Activated CD8-positive, alpha-beta memory T cell treated with anti-CD3 and anti-CD28 coated beads, Interleukin-2, amount 50 U/mL, for 4 hours (primary cell): ENCODE data around the gene IQCE.

Experiments
- DNase-seq: peaks from one replicate; pipeline ENCODE4 v3.0.0-alpha.2; 2020

IQCE gene

DNA sequence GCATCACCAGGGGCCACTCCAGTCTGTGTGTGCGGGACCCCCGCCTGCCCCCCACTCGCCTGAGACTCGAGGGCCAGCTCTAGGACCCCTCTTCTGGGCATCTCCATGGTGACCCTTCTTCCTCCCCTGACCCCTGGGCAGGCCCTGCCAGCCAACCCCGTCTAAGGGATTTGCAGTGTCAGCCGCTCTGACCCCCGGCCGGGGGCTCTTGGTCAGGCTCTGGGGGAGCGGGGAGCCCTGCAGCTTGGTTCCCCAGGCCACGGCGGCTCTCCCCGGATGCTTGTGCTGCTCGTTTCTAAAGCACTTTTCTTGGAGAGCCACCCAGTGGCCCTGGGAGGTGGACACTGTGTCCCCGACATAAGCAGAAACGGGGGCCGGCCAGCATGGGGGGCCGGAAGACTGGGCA, 78.3 kb downstream of the IQCE start:
- no peak for DNase-seq

DNA sequence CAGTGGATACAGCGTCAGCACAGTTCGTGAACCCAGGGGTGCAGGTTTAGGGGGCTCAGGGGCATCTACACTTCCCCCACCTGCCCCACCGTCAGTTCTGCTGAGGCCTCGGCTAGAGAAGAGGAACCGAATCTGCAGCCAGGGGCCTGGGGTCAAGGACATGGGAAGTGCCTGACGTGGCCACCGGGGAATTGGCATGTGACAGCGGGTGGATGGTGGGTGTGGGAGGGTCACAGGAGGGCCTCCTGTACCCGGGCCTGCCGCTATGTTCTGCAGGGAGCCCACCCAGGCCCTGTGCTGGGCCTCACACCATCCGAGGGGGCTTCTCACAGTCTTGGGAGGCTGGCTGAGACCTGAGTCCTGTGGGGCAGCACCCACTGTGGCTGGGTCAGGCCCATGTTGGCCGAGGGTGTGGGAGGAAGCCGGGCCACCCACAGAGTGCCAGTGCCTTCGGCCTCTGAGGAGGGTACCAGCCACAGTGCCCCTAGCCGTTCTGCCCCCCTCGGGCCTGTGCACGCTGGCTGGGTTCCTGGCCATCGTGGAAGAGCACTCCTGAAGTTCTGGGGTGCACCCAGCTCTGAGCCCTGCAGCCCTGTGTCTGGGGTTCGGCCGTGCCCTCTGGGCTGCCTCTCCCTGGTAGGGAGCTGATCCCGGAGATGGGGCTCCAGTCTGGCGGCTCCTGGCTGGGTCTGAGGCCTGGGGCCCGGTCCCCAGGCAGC, 78.9 kb downstream of the IQCE start:
- no peak for DNase-seq

DNA sequence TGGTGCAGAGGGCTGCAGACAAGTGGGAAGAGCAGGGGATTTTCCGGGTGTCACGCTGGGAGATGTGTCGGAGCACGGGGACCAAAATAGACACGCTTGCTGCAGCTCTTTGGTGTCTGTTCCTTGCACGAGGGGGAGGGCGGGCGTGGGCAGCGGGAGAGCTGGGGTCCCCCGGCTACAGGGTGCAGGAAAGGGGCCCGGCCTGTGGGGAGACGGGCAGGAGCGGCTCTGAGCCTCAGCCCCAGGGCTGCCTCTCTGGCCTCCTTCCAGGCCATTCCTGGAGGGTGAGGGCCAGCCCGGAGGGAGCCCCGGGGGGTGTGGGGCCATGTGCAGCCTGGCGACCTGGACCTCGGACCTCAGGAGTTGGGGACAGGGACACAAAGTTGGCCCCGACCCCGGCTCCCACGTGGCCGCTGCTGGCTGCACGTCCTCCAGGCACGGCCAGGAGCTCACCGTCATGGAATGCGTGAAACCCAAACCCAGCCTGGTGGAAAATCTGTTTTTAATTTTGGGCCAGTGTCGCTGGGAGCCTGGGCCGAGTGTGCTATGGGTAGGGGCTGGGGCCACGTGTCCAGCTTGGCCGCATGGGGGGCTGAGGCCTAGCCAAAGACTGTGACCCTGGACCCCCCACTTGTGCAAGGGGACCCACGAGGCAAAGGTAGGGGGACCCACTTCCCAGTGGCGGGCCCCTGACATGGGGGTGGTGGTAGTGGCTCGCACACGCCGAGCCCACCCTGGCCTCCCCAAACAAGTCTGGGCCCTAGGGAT, 79.6 kb downstream of the IQCE start:
- no peak for DNase-seq

DNA sequence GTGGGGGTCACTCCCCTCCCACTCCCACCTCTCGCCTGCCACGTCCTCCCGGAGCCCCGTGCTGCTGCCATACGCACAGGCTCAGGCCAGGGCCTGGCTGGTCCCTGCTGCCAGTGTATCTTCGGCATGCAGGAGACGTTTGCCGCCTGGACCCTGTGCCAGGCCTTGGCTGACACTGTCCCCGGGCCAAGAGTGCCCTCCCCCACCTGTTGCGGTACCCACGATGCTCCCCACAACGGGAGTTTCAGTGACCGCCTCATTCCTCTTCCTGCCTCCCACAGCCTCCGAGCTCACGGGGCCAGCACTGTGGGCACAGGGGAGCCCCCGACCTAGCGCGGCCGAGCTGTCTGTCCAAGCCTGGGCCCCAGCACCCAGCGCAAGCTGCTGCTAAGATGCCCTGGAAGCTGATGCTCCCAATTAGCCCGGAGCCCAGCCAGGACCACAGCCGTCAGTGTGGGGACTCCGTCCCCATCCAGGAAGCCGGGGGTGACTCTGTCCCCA, 80.5 kb downstream of the IQCE start:
- DNase-seq: no peak

DNA sequence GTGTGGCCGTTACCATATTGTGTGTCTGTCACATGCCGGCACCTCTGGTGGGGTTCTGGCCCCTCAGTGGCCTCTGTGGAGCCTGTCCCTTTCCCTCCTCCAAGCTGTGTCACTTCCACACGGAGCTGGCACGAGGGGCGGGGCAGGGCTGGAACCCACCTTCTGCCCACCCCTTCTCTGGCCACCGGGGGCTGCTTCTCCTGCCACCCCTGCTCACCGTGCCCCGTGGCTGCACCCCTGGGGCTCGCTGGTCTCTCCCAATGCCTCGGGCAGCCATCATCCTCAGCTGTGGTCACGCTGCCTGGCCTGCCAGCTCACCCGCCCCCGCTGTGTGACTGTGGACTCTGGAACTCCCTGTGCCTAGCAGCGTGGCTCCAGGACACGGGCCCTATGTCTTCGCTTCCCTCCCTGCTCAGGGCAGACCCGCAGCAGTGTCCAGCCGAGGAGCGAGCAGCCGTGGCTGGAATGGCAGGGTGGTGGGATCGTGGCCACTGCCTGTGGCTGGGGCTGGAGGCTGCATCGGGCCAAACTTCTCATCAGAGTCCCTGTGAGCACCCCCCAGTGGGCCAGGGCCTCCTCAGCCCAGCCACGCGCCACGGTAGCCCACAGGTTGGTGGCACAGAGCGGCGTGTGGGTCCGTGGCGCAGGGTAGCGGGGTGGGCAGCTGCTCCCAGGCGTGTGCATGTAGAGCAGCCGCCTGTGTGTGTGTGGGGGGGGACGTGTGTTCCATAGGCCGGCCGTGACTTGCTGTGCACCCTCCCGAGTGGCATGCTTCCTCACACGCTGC, 81.1 kb downstream of the IQCE start:
- DNase-seq: no peak

DNA sequence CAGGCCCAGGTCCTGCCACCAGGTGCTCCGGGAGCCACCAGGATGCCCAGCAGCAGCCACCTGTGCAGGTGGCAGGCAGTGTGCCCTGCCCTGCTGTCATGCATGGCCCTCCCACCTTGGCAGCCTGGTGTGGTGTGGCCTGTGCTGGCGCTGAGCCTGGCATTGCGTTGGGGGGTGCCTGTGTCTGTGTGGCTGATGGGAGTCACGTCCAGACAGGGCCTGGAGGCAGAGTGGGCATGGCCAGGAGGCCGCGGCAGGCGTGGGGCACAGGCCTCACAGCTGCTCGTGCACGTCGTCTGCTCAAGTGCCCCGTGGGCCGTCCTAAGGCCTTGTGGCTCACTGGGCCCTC, 81.7 kb downstream of the IQCE start:
- no peak for DNase-seq

DNA sequence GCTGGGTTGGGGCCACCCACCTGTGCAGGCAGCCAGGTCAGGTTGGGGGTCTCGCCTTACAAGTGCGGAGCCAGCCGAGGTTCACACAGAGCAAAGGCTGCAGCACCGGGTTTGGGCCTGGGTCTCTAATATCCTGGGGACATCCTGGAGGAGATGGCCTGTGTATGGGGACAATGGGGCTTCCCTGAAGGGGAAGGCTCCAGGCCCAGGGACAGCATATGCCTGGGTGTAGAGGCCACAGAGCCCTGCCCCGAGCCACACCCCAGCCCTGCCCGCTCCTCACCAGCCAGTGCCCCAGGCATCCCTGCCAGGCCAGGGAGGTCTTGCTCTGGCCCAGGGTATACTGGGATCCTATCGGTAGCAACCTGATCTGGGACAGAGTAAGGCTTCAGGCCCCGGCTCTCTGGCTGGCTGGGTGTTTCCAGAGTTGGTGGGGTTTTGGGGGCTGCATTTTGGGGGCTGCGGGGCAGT, 82.1 kb downstream of the IQCE start:
- no peak for DNase-seq

DNA sequence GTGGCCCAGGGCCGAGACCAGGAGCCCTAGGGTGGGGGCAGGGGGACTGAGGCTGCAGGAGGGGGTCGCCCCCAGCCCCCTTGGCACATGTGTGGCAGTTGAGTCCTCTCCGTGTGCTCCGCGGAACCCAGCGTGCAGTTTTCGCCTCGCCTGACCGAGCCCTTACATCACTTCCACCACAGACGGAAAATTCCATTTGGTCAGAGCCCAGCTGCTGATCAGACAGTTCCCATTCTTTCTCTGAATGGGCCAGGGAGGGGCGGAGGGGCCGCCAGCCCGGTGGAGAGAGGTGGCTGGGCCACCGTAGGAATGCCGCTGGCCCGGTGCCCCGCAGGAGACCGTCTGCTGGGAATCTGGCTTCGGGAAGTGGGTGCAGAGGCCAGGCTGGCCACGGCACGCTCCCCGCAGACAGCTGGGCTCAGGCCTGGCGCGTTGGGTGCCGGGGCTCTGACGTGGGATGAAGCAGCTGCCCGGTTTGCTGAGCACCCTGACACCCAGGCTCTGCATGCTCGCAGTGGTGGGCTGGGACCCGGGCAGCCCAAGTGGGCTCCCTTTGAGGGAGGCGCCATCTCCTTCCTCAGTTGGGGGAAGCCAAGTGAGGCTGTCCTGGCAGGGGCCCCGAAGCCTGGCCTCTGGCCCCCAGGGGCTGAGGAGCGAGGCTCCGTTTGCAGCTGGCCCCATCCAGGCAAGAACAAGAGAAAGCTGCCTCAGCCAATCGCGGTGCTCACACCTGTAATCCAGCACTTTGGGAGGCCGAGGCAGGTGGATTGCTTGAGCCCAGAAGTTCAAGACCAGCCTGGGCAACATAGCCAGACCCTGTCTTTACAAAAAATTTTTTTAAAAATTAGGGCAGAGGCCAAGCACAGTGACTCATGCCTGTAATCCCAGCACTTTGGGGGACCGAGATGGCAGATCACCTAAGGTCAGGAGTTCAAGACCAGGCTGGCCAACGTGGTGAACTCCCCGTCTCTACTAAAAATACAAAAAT, 82.9 kb downstream of the IQCE start:
- no peak for DNase-seq

DNA sequence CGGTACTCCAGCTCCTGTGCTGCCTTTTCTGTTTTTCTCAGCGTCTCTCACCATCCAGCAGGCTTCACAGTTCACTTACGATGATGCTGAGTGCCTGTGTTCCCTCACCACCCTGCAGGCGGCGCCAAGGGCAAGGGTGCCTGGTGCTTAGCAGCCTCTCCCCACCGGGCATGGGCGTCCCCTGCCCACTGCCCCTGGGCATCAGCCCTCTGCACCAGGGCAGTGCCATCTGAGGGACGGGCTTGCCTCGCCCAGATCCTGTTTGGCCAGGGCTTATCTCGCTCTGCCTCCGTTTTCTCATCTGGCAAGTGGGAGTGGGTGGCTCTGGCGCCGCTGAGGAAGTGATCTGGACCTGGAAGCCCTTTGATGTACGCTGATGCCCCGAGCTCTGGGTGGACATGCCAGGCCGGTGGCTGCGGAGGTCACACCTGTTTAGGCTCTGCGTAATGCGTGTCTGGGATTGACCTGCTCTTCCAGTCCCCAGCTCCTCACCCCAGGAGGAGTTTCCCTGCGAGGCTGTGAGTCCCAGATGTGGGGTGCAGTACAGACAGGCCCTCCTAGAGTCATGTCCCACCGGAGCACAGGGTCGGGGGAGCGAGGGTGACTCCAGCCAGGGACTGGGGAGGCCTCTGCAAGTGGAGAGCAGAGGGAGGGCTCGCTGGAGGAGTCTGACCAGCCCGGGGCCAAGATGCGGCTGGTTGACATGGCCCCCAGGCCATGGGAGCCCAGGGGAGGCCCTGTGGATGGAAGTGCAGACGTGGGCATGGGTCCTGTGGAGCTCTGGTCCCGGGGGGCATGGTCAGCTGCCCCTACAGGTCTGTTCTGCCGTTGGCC, 84.8 kb downstream of the IQCE start:
- DNase-seq: no peak

DNA sequence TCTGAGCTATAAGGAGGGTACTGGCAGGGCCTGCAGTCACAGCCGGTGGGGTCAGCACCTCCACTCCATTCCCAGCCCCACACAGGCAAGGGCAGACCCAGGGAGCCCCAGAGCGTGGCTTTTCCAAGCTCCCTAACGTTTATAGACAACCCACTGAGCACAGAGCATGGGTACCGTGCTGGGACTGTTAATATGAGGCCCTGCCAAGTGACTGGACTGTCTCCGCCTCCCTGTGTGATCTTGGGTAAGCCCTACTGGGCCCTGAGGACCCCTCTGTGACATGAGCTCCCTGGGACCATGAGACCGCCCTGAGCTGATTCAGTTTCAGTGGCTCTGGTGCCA, 85.4 kb downstream of the IQCE start:
- DNase-seq: no peak

DNA sequence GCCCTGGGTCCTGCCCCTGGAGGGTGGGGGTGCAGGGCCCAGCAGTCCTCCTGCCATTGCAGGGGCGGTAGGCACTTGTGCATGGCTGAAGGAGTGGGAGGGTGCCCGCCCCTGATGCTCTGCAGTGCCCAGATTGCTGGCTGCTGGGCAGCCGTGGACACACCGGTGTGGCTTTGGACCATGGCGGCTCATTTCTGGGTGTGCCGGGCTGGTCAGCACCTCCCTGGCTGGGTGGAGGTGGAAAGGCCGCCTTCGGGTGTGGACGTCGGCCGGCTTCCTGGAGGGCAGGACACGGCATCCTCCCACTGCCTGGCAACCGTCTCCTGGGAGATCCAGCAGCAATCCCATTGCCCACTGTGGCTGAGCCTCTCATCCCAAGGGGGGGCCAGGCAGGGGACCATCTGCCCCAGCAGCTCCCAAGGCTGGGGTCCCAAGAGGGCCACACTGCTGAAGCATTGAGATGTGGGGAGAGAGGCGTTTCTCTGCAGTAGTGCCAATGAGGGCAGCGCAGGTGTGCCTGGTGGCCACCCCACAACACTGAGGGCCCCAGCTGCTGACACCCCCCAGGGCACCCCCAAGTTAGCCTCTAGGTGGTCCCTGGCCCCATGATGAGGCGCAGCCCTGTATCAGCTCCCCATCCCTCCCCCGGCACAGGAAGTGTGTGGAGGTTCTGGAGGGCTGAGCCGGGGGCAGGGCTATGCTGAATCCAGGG, 85.9 kb downstream of the IQCE start:
- DNase-seq: no peak

DNA sequence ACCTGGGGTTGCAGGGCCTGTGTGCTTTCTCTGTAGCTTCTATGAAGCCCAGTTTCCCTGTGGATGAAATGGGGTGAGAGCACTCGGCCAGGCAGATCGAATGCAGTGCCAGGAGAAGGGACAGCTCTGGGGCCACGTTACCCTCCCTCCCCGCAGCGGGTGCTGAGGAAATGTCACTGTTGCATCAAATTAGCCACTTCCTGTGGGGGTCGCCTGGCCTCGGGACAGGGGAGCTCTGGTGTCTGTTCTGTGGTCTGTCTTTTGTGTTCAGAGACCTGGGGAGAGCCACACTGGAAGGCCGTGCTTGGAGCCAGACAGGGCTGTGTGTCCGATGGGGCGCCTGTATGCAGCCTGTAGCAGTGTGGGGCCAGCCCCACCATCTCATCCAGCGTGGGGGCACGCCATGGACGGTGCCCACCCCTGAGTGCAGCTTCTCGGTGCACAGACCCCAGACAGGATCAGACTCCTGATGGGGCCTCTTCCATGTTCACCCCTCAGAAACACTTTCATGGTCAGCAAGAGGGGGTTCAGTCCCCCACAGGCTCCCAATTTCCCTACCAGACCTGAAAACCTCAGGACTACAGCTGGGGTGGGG, 86.6 kb downstream of the IQCE start:
- DNase-seq: peak; percentile 42

DNA sequence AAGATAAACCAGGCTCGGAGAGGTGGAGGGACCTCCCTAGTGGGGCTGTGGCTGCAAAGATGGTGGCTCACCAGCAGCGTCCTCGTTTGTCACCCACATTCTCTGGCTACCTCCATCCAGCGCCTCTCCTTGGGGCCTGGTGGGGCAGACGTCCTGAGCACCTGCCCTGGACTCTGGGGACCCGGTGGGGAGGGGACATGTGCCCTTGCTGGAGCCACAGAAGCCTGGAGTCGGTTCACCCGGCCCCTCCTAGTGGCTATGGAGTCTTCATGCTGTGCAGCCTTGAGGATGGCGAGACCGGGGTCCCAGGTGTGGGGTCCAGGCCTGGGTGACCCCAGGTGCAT, 87.5 kb downstream of the IQCE start:
- no peak for DNase-seq

DNA sequence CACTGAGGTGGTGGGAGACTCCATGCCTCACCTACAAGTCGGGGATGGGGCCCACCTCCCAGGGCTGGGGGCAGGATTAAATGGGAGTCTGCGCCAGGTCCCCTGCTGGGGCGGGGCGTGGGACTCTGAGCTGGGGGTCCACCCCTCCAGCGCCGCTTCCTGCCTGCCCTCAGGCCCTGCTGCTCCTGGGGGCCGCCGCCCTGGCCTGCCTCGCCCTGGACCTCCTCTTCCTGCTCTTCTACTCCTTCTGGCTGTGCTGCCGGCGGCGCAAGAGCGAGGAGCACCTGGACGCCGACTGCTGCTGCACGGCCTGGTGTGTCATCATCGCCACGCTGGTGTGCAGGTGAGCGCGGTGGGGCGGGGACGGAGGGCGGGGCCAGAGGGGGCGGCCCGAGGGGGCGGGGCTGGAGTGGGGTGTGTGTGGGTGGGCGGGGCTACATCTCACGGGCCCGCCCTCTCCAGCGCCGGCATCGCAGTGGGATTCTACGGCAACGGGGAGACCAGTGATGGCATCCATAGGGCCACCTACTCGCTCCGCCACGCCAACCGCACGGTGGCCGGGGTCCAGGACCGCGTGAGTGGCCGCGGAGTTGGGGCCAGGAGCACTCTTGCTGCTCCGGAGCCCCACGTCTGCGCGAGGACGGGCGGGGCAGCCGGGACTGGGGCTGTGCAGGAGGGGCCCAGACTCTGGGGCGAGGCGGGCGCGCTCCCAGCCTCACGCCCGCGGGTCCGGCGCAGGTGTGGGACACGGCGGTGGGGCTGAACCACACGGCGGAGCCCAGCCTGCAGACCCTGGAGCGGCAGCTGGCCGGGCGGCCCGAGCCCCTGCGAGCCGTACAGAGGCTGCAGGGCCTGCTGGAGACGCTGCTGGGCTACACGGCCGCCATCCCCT, 88.1 kb downstream of the IQCE start:
- no peak for DNase-seq

DNA sequence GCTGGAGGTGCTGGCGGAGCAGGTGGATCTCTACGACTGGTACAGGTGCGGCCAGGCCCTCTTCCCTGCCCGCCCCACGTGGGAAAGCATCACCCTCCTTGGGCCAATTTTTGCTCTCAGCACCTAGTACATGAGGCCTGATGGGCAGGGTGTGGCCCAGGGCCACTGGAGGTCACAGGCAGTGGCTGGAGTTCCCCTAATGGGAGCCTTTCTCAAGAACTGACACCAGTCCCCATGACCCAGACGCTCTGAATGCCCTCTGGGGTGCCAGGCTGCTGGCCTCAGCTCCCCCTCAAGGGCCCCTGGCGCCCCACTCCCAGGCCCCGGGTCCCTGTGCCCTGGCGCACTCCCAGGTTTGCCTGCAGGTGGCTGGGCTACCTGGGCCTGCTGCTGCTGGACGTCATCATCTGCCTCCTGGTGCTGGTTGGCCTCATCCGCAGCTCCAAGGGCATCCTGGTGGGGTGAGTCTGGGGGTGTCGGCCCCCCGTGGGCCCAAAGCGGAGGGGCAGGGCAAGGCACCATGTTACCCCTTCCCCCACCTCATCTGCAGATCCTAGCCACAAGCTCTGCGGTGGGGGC, 88.9 kb downstream of the IQCE start:
- DNase-seq: no peak

DNA sequence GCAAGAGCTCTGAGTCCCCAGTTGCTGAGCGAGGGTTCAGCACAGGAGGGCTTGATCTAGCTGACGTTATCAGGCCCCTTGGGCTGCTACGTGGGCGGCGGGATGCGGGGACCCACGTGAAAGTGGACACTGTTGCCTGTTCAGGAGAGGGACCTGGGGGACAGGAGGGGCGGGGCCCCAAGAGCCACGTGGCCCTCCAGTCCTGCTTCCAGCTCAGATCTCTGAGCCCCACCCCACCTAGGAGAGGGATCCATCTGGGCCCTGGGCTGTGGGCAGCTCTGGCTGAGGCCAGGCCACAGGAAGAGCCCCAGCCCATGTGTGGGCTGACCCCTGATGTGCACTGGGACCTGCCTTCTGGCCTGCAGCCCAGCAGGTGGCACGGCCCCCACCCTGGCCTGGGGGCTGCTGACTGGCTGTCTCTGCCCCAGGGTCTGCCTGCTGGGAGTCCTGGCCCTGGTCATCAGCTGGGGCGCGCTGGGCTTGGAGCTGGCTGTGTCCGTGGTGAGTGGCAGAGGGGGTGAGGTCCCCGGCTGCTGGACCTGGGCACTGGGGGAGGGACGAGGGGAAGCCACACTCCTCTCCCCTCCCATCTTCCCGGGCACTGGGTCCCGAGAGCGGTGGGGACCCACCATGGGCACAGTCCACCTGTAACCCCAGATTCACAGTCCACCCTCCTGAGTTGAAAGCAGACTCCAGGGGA, 90.5 kb downstream of the IQCE start:
- DNase-seq: no peak

DNA sequence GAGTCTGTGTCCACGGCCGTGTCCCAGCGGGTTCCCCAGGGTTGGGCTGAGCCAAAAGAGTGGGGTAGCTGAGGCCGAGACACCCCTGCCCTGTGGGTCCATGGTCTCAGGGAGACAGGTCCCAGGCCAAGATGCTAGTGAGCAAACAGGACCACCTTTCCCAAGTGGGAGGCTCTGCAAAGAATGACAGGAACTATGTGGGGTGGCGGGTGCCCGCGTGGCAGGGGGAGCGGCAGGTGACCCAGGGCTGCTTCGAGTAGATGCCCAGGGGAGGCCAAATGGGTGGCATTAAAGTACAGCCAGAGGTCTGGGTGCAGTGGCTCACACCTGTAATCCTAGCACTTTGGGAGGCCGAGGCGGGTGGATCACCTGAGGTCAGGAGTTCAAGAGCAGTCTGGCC, 91.2 kb downstream of the IQCE start:
- no peak for DNase-seq

DNA sequence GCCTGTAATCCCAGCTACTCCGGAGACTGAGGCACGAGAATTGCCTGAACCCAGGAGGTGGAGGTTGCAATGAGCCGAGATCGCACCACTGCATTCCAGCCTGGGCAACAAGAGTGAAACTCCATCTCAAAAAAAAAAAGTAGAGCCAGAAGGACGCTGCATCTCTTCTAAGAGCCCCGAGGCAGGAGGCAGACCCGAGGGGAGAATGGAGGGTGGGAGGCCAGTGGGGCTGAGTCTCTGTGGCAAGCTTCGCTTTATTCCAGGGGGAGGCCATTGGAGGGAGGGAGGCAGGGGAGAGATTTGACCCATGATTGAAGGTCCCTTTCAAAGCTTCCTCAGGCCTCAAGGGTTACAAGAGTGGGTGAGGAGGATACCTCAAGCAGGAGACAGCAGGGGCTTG, 91.7 kb downstream of the IQCE start:
- no peak for DNase-seq
